Measurements from ENCODE around the gene GPAT2. TPM values are rescaled to one million over a fixed set of nuclear protein-coding genes. Genes with fewer than 3 reads are reported as not detected.
A peak's percentile ranks its signal among the peaks of the same experiment; 100 is the strongest.
"Not testable (repeated sequence)": the region's sequence is repeated elsewhere in the genome, so short reads cannot be mapped to it uniquely, and the experiment has no call there.

Gene GPAT2
- total and polyA plus RNA-seq, 4 donors = 1.2 to 6.2 (median 4.8) TPM

DNA sequence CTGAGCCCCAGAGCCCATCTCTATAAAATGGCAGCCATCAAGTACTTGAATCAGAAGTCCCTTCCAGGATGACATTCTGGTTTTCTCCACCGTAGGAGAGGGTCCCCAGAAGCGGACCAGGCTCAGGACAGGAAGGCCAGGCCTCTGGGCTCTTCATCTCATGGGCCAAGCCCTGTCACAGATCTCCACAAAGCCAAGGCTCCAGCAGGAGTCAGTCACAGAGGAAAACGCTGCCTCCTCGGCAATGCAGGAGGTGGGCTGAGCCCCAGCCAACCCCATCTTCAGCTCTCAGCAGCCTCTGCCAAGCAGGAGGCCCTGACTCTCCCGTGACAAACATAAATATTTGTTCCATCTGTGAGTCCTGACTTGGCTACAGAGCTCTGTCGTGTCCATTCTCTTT is 39.4 kb upstream of the GPAT2 start:
- Histone ChIP-seq H3K4me3 (no peak overlapping the region), H3K9ac (ENCODE audit: insufficient read depth in 1 of 2, low read length in 2 of 2) (no peak overlapping the region), H3K27ac (ENCODE audit: low read depth in 1 of 2, low read length in 1 of 2) (no peak overlapping the region), H3K36me3 (ENCODE audit: control insufficient read depth in 4 of 4, insufficient read depth in 4 of 4, low read length in 4 of 4) (no peaks in the 10 kb centered on the region), H3K9me3 (ENCODE audit: control insufficient read depth in 4 of 4, insufficient read depth in 3 of 4, low read length in 3 of 4) (peaks cover 0 to 2% (median 0%) of the 10 kb centered on the region in 4 donors), H3K4me1 (ENCODE audit: control insufficient read depth in 5 of 5, insufficient read depth in 5 of 5, low read length in 5 of 5) (no peaks in the 10 kb centered on the region), H3K27me3 (ENCODE audit: control insufficient read depth in 3 of 3, insufficient read depth in 3 of 3, low read length in 2 of 3) (no peaks in the 10 kb centered on the region)
- no peak for DNase-seq
- TF ChIP-seq, protein P1, sequence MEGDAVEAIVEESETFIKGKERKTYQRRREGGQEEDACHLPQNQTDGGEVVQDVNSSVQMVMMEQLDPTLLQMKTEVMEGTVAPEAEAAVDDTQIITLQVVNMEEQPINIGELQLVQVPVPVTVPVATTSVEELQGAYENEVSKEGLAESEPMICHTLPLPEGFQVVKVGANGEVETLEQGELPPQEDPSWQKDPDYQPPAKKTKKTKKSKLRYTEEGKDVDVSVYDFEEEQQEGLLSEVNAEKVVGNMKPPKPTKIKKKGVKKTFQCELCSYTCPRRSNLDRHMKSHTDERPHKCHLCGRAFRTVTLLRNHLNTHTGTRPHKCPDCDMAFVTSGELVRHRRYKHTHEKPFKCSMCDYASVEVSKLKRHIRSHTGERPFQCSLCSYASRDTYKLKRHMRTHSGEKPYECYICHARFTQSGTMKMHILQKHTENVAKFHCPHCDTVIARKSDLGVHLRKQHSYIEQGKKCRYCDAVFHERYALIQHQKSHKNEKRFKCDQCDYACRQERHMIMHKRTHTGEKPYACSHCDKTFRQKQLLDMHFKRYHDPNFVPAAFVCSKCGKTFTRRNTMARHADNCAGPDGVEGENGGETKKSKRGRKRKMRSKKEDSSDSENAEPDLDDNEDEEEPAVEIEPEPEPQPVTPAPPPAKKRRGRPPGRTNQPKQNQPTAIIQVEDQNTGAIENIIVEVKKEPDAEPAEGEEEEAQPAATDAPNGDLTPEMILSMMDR (IDR thresholded peaks at IDR 0.05; ENCODE audit: control extremely low read depth, extremely low read depth) = no peak
- ATAC-seq (ENCODE audit: insufficient read depth, low FRiP score) = no peak
- 72 to 78% methylated on average over 6 of the region's 6 CpGs for WGBS, 2 donors

DNA sequence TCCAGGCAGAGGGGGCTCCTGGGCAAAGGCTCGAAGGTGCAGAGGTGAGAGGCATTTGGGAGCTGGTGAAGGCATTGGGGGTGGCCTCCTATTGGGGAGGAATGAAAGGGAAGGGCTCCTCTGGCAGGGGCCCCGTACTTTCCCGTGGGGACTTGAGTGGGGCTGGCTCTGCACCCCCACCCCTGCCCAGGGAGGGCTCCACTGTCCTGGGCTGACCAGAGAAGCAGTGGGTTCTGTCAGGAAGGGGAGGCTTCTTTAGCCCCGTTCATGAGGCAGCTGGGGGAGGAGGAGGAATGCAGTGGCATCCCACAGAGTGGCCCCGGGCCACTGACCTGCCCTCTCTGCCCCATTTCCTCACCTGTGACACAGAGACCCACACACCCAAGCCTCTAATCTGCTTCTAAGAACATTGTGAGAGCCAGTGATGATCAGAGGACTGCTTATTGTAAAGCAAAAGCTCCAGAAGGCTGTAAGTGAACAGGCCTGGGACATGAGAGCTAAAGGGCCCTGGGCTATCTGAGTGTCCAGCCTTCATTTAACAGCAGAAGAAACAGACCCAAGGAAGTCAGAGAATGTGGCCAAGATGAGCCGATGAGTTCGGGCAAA is 38.6 kb upstream of the GPAT2 start:
- DNase-seq = no peak
- WGBS, 2 donors = 76 to 79% methylated on average over 7 of the region's 7 CpGs

DNA sequence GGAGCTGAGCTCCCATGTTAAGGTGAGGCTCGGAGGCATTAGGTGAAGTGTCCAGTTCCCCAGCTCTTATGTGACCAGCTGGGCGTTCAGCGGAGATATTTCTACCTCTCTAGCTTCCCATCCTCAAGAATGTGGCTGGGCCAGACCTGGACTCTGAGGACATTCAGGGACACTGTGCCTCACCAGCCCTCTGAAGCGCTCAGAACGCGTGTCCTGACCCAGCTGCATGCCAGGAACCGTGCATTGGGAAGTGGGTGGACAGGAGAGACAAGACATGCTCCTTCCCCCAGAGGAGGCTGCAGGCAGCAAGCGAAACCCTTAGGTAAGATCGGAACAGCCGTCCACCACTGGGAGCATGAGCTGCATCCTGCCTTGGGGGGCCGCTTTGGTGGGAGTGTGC is 38.0 kb upstream of the GPAT2 start:
- DNase-seq (no peak), ATAC-seq (ENCODE audit: insufficient read depth, low FRiP score) (no peak)
- no peaks in the 10 kb centered on the region for H3K27me3 ChIP-seq (ENCODE audit: control insufficient read depth in 3 of 3, insufficient read depth in 3 of 3, low read length in 2 of 3)
- H3K4me1 ChIP-seq (ENCODE audit: control insufficient read depth in 5 of 5, insufficient read depth in 5 of 5, low read length in 5 of 5) = no peaks in the 10 kb centered on the region
- no peak overlapping the region for H3K27ac ChIP-seq (ENCODE audit: low read depth in 1 of 2, low read length in 1 of 2)
- 75 to 77% methylated on average over 11 of the region's 11 CpGs for WGBS, 2 donors
- H3K36me3 ChIP-seq (ENCODE audit: control insufficient read depth in 4 of 4, insufficient read depth in 4 of 4, low read length in 4 of 4) = no peaks in the 10 kb centered on the region
- no peak overlapping the region for H3K4me3 ChIP-seq
- H3K9ac ChIP-seq (ENCODE audit: insufficient read depth in 1 of 2, low read length in 2 of 2) = no peak overlapping the region
- TF ChIP-seq, protein P1 (IDR thresholded peaks at IDR 0.05; ENCODE audit: control extremely low read depth, extremely low read depth) = no peak
- H3K9me3 ChIP-seq (ENCODE audit: control insufficient read depth in 4 of 4, insufficient read depth in 3 of 4, low read length in 3 of 4) = peaks cover 0 to 2% (median 0%) of the 10 kb centered on the region in 4 donors

More for the DNA sequence above, 38.6 kb upstream of the GPAT2 start:
- Histone ChIP-seq H3K9ac (ENCODE audit: insufficient read depth in 1 of 2, low read length in 2 of 2) (no peak overlapping the region), H3K4me1 (ENCODE audit: control insufficient read depth in 5 of 5, insufficient read depth in 5 of 5, low read length in 5 of 5) (no peaks in the 10 kb centered on the region), H3K27me3 (ENCODE audit: control insufficient read depth in 3 of 3, insufficient read depth in 3 of 3, low read length in 2 of 3) (no peaks in the 10 kb centered on the region), H3K4me3 (no peak overlapping the region), H3K9me3 (ENCODE audit: control insufficient read depth in 4 of 4, insufficient read depth in 3 of 4, low read length in 3 of 4) (peaks cover 0 to 2% (median 0%) of the 10 kb centered on the region in 4 donors), H3K27ac (ENCODE audit: low read depth in 1 of 2, low read length in 1 of 2) (no peak overlapping the region), H3K36me3 (ENCODE audit: control insufficient read depth in 4 of 4, insufficient read depth in 4 of 4, low read length in 4 of 4) (no peaks in the 10 kb centered on the region)
- no peak for ATAC-seq (ENCODE audit: insufficient read depth, low FRiP score)
- TF ChIP-seq, protein P1 (IDR thresholded peaks at IDR 0.05; ENCODE audit: control extremely low read depth, extremely low read depth) = no peak

DNA sequence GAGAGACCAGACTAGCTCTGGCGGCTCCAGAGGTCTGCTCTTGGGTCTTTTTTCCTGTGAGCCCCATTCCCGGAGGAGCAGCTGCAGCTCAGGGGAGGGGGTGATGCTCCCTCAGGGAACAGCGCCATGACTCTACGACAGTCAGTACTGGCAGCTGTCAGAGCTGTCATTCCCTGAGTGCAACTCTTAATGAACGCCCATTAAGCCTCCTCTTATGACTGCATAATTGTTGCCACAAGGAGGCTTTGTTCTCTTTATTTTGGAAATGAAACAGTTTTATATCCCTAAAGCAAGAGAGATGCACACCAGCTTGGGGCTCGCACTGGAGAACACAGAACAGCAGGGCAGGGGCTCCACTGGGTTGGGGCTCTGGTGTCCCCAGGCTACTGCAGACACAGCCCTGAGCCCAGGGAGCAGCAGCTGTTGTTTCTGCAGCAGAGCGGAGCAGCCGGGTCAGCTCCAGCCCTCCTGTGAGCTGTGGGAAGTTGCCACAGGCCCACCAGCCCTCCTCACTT is 37.3 kb upstream of the GPAT2 start:
- not testable (repeated sequence) for H3K9me3 ChIP-seq (ENCODE audit: control insufficient read depth in 4 of 4, insufficient read depth in 3 of 4, low read length in 3 of 4); H3K4me3 ChIP-seq; H3K27me3 ChIP-seq (ENCODE audit: control insufficient read depth in 3 of 3, insufficient read depth in 3 of 3, low read length in 2 of 3); H3K36me3 ChIP-seq (ENCODE audit: control insufficient read depth in 4 of 4, insufficient read depth in 4 of 4, low read length in 4 of 4); ATAC-seq (ENCODE audit: insufficient read depth, low FRiP score); H3K9ac ChIP-seq (ENCODE audit: insufficient read depth in 1 of 2, low read length in 2 of 2); H3K4me1 ChIP-seq (ENCODE audit: control insufficient read depth in 5 of 5, insufficient read depth in 5 of 5, low read length in 5 of 5); H3K27ac ChIP-seq (ENCODE audit: low read depth in 1 of 2, low read length in 1 of 2)
- peak in 1 of 3 donors; percentile 22 for DNase-seq
- WGBS, 2 donors = 74 to 92% methylated on average over 8 of the region's 8 CpGs

DNA sequence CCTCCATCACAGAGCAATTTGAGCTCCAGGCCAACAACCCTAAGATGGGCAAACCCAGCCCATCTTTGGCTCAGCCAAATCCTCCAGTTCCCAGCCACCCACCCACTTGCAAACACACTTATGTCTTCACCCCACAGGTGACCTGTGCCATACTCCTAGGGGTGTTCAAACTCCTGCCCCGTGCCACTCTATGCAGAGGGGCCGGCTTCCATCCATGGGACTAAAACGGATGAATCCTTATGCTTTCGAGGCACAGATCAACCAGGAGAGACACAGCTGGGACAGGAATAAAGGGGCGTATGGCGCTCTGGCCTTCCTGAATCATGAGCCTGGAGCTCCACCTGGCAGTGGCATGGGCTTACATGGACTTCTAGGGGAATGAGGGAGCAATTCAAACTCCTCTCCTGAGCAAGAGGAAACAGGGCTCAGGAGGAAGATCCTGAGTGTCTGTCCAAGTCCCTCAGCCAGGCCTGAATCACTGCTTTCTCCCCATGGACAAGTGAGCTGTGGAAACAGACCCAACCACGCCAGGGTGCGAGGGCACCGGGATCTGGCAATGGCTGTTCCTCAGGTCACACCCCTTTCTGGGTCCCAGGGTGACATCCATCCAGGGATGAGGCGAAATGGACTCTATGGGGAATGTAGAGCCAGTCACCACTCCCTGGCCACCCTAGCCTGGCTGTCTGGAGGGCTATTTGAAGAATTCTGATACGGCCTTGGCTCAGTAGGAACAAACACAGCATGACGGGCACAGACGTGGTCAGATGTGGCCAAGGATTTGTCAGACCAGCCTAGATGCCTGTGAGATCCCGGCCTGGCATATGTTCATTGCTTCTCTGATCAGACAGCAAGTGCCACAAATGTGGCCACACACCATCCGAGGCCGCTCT is 36.6 kb upstream of the GPAT2 start:
- H3K27ac ChIP-seq (ENCODE audit: low read depth in 1 of 2, low read length in 1 of 2); ATAC-seq (ENCODE audit: insufficient read depth, low FRiP score); H3K4me1 ChIP-seq (ENCODE audit: control insufficient read depth in 5 of 5, insufficient read depth in 5 of 5, low read length in 5 of 5); H3K4me3 ChIP-seq; H3K27me3 ChIP-seq (ENCODE audit: control insufficient read depth in 3 of 3, insufficient read depth in 3 of 3, low read length in 2 of 3); H3K9me3 ChIP-seq (ENCODE audit: control insufficient read depth in 4 of 4, insufficient read depth in 3 of 4, low read length in 3 of 4); H3K36me3 ChIP-seq (ENCODE audit: control insufficient read depth in 4 of 4, insufficient read depth in 4 of 4, low read length in 4 of 4); H3K9ac ChIP-seq (ENCODE audit: insufficient read depth in 1 of 2, low read length in 2 of 2): not testable (repeated sequence)
- WGBS, 2 donors = 90 to 92% methylated on average over 15 to 16 of the region's 16 CpGs
- DNase-seq = peak in 1 of 3 donors; percentile 9

DNA sequence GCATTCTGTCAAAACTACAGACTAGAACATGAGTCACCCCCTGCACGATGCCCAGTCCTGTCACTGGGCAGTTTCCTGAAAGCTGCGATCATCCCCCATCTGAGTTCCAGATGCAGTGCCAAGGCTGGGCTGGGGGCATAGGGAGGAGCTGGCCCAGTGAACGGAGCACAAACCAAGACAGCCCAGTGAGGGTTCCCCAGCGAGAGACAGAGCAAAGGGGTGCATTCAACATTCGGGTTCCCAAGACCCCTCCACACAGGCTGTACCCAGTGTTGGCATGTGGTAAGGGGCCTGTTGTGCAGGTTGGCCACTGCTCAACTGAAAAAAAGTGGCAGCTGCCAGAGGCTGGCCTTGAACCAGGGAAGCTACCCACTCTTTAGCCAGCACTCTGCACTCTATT is 35.6 kb upstream of the GPAT2 start:
- not testable (repeated sequence) for H3K9me3 ChIP-seq (ENCODE audit: control insufficient read depth in 4 of 4, insufficient read depth in 3 of 4, low read length in 3 of 4); DNase-seq; H3K4me1 ChIP-seq (ENCODE audit: control insufficient read depth in 5 of 5, insufficient read depth in 5 of 5, low read length in 5 of 5); H3K9ac ChIP-seq (ENCODE audit: insufficient read depth in 1 of 2, low read length in 2 of 2); H3K36me3 ChIP-seq (ENCODE audit: control insufficient read depth in 4 of 4, insufficient read depth in 4 of 4, low read length in 4 of 4); H3K27ac ChIP-seq (ENCODE audit: low read depth in 1 of 2, low read length in 1 of 2); H3K27me3 ChIP-seq (ENCODE audit: control insufficient read depth in 3 of 3, insufficient read depth in 3 of 3, low read length in 2 of 3); H3K4me3 ChIP-seq; ATAC-seq (ENCODE audit: insufficient read depth, low FRiP score)
- 86 to 91% methylated on average over 5 of the region's 5 CpGs for WGBS, 2 donors

All from lung (tissue), 12 donors.